ENCODE results near the gene FDXR. TPM values are rescaled to one million over a fixed set of nuclear protein-coding genes. Genes with fewer than 3 reads are reported as not detected.
"Not testable (repeated sequence)": the region's sequence is repeated elsewhere in the genome, so short reads cannot be mapped to it uniquely, and the experiment has no call there.

The FDXR gene
- total RNA-seq, 2 experiments from 2014 or later: 38.2 to 39.4 TPM

- peaks cover 8% of the 10 kb centered on the region for H3K36me3 Mint-ChIP-seq
- DNase-seq (no peak), ATAC-seq (no peak)
- H3K4me3 Mint-ChIP-seq: no peak overlapping the region
- H3K4me1 Mint-ChIP-seq: peaks cover 31% of the 10 kb centered on the region
- CTCF ChIA-PET: interaction anchor here (0.9 to 3.9 kb wide), 8 partner anchors 10 to 174 kb away, joined by 3 to 23 read pairs (median 4); partner anchors contain the start of gene NAT9
- H3K27me3 Mint-ChIP-seq: peaks cover under 1% of the 10 kb centered on the region
- no peaks in the 10 kb centered on the region for H3K9me3 Mint-ChIP-seq (ENCODE audit: low read depth)
- H3K27ac Mint-ChIP-seq: no peak overlapping the region
Observed at GRCh38 chr17:74874615-74875037, 1.8 kb upstream of the FDXR start.

GRCh38 chr17:74873874-74874614 lies 1.2 kb upstream of the FDXR start:
- CTCF ChIA-PET: interaction anchor here (0.9 to 20.3 kb wide), 12 partner anchors 9 to 175 kb away, joined by 3 to 262 read pairs (median 6); partner anchors contain the start of genes GRIN2C and NAT9
- H3K27me3 Mint-ChIP-seq: no peaks in the 10 kb centered on the region
- no peak for ATAC-seq
- DNase-seq: no peak
- peak overlapping the region; percentile 89 for H3K4me3 Mint-ChIP-seq
- H3K9me3 Mint-ChIP-seq (ENCODE audit: low read depth): no peaks in the 10 kb centered on the region
- peaks cover 10% of the 10 kb centered on the region for H3K36me3 Mint-ChIP-seq
- H3K27ac Mint-ChIP-seq: peak overlapping the region; percentile 89
- H3K4me1 Mint-ChIP-seq: peaks cover 33% of the 10 kb centered on the region

- H3K27me3 Mint-ChIP-seq: no peaks in the 10 kb centered on the region
- peaks cover 36% of the 10 kb centered on the region for H3K4me1 Mint-ChIP-seq
- H3K9me3 Mint-ChIP-seq (ENCODE audit: low read depth): no peaks in the 10 kb centered on the region
- peak overlapping the region; percentile 89 for H3K4me3 Mint-ChIP-seq
- ATAC-seq (peak; percentile 96), DNase-seq (peak; percentile 100)
- peaks cover 10% of the 10 kb centered on the region for H3K36me3 Mint-ChIP-seq
- CTCF ChIA-PET: interaction anchor here (0.8 to 20.3 kb wide), 14 partner anchors 8 to 216 kb away, joined by 3 to 262 read pairs (median 6); partner anchors contain the start of genes GRIN2C and NAT9
- peak overlapping the region; percentile 89 for H3K27ac Mint-ChIP-seq
Observed at GRCh38 chr17:74873037-74873873, 461 bp upstream of the FDXR start.

GRCh38 chr17:74871356-74872076 lies 1.3 kb downstream of the FDXR start:
- Mint-ChIP-seq H3K36me3 (peaks cover 10% of the 10 kb centered on the region), H3K4me1 (peaks cover 36% of the 10 kb centered on the region), H3K27me3 (no peaks in the 10 kb centered on the region), H3K4me3 (peak overlapping the region; percentile 89), H3K27ac (no peak overlapping the region), H3K9me3 (ENCODE audit: low read depth) (no peaks in the 10 kb centered on the region)
- DNase-seq: no peak
- CTCF ChIA-PET: interaction anchor here (1.8 to 20.3 kb wide), 3 partner anchors 9 to 81 kb away, joined by 7 to 262 read pairs (median 23); no protein-coding TSS in a partner anchor
- no peak for ATAC-seq

GRCh38 chr17:74870512-74870911 lies 2.3 kb downstream of the FDXR start:
- CTCF ChIA-PET: interaction anchor here (1.8 to 20.3 kb wide), 2 partner anchors 10 to 80 kb away, joined by 7 to 262 read pairs; no protein-coding TSS in a partner anchor
- DNase-seq: no peak
- ATAC-seq: no peak
- Mint-ChIP-seq H3K27me3 (no peaks in the 10 kb centered on the region), H3K27ac (no peak overlapping the region), H3K9me3 (ENCODE audit: low read depth) (no peaks in the 10 kb centered on the region), H3K4me1 (peaks cover 36% of the 10 kb centered on the region), H3K4me3 (no peak overlapping the region), H3K36me3 (peaks cover 10% of the 10 kb centered on the region)

- CTCF ChIA-PET: interaction anchor here (1.6 to 20.3 kb wide), 2 partner anchors 79 to 92 kb away, joined by 3 to 262 read pairs; no protein-coding TSS in a partner anchor
- not testable (repeated sequence) for H3K27me3 Mint-ChIP-seq; H3K9me3 Mint-ChIP-seq (ENCODE audit: low read depth); DNase-seq; H3K4me3 Mint-ChIP-seq; H3K27ac Mint-ChIP-seq; ATAC-seq
- H3K36me3 Mint-ChIP-seq: peaks cover 10% of the 10 kb centered on the region
- peaks cover 32% of the 10 kb centered on the region for H3K4me1 Mint-ChIP-seq
Observed at GRCh38 chr17:74870028-74870427, 2.8 kb downstream of the FDXR start.

GRCh38 chr17:74868908-74869255 lies 3.9 kb downstream of the FDXR start:
- no peak overlapping the region for H3K4me3 Mint-ChIP-seq
- CTCF ChIA-PET: interaction anchor here (1.0 to 20.3 kb wide), 4 partner anchors 26 to 98 kb away, joined by 3 to 262 read pairs (median 3); no protein-coding TSS in a partner anchor
- H3K4me1 Mint-ChIP-seq: peaks cover 27% of the 10 kb centered on the region
- H3K9me3 Mint-ChIP-seq (ENCODE audit: low read depth): no peaks in the 10 kb centered on the region
- H3K27ac Mint-ChIP-seq: no peak overlapping the region
- no peaks in the 10 kb centered on the region for H3K27me3 Mint-ChIP-seq
- peaks cover 10% of the 10 kb centered on the region for H3K36me3 Mint-ChIP-seq
- DNase-seq (no peak), ATAC-seq (no peak)

- Mint-ChIP-seq H3K27me3 (no peaks in the 10 kb centered on the region), H3K36me3 (peaks cover 14% of the 10 kb centered on the region), H3K9me3 (ENCODE audit: low read depth) (no peaks in the 10 kb centered on the region), H3K4me3 (no peak overlapping the region), H3K4me1 (peaks cover 24% of the 10 kb centered on the region), H3K27ac (no peak overlapping the region)
- DNase-seq (no peak), ATAC-seq (no peak)
- CTCF ChIA-PET: interaction anchor here (0.9 to 20.3 kb wide), 6 partner anchors 25 to 118 kb away, joined by 3 to 262 read pairs (median 3); no protein-coding TSS in a partner anchor
Observed at GRCh38 chr17:74868251-74868907, 4.4 kb downstream of the FDXR start.

GRCh38 chr17:74866198-74866835 lies 6.5 kb downstream of the FDXR start:
- no peak overlapping the region for H3K4me3 Mint-ChIP-seq
- DNase-seq (no peak), ATAC-seq (no peak)
- CTCF ChIA-PET: interaction anchor here (1.0 to 20.3 kb wide), 13 partner anchors 8 to 202 kb away, joined by 3 to 262 read pairs (median 4); partner anchors contain the start of genes FDXR and NAT9
- peaks cover 16% of the 10 kb centered on the region for H3K4me1 Mint-ChIP-seq
- H3K27me3 Mint-ChIP-seq: peaks cover 8% of the 10 kb centered on the region
- H3K36me3 Mint-ChIP-seq: peaks cover 11% of the 10 kb centered on the region
- no peak overlapping the region for H3K27ac Mint-ChIP-seq
- no peaks in the 10 kb centered on the region for H3K9me3 Mint-ChIP-seq (ENCODE audit: low read depth)

GRCh38 chr17:74865504-74866197 lies 7.1 kb downstream of the FDXR start:
- H3K27ac Mint-ChIP-seq: no peak overlapping the region
- CTCF ChIA-PET: interaction anchor here (0.6 to 20.3 kb wide), 19 partner anchors 8 to 209 kb away, joined by 3 to 262 read pairs (median 4); partner anchors contain the start of genes FDXR and NAT9

GRCh38 chr17:74864866-74865395 lies 7.9 kb downstream of the FDXR start:
- peak; percentile 78 for DNase-seq
- peaks cover 8% of the 10 kb centered on the region for H3K36me3 Mint-ChIP-seq
- H3K27me3 Mint-ChIP-seq: peaks cover 20% of the 10 kb centered on the region
- no peak overlapping the region for H3K27ac Mint-ChIP-seq
- peak; percentile 60 for ATAC-seq
- H3K4me3 Mint-ChIP-seq: no peak overlapping the region
- peaks cover 12% of the 10 kb centered on the region for H3K4me1 Mint-ChIP-seq
- CTCF ChIA-PET: interaction anchor here (0.6 to 20.3 kb wide), 18 partner anchors 9 to 208 kb away, joined by 3 to 262 read pairs (median 4); partner anchors contain the start of genes FDXR and NAT9
- no peaks in the 10 kb centered on the region for H3K9me3 Mint-ChIP-seq (ENCODE audit: low read depth)

More at GRCh38 chr17:74865504-74866197, 7.1 kb downstream of the FDXR start:
- Mint-ChIP-seq H3K27me3 (peaks cover 12% of the 10 kb centered on the region), H3K9me3 (ENCODE audit: low read depth) (no peaks in the 10 kb centered on the region), H3K4me3 (no peak overlapping the region), H3K36me3 (peaks cover 9% of the 10 kb centered on the region), H3K4me1 (peaks cover 12% of the 10 kb centered on the region)
- DNase-seq (no peak), ATAC-seq (no peak)
